HepG2 (cell line): ENCODE measurements around the gene CCDC177. TPM values are rescaled to one million over a fixed set of nuclear protein-coding genes. Genes with fewer than 3 reads are reported as not detected.

ENCODE experiments used
- ATAC-seq: fragments of 200-7000 bp; cut with Tn5 transposase; 3 replicates; pipeline ENCODE4 v1.9.1; 2020; ENCODE audit warnings: mild to moderate bottlenecking, moderate library complexity
- BruUV-seq: library from RNA; stranded (reverse); fragments of 400-500 nt; replicated peaks from 2 replicates; lab custom pipeline; 2021; lab: Mats Ljungman, UMichigan
- CTCF ChIA-PET: fragments of 300-600 bp; formaldehyde crosslinking; extraction: SDS; loops from one replicate; lab custom pipeline; 2021; ENCODE audit warnings: low total read pairs, inconsistent platforms, low intra/inter-chr PET ratio; lab: Yijun Ruan, JAX
- POLR2A ChIA-PET: fragments of 350-600 bp; sonication (Branson Sonifier 250); formaldehyde crosslinking; loops from one replicate; lab custom pipeline; 2020; ENCODE audit warnings: antibody characterized with exemption, inconsistent platforms; lab: Yijun Ruan, JAX
- DNase-seq: peaks from one replicate; pipeline ENCODE4 v3.0.0-alpha.2; 2015; ENCODE audit warnings: low spot score
- FAIRE-seq: peaks from 3 replicates; lab custom pipeline; 2011; peaks lifted over from hg19 to GRCh38; lab: Jason Lieb, UNC
- H2AFZ ChIP-seq: one replicate; pipeline ENCODE4 v1.6.1; 2011; ENCODE audit warnings: low read length, inconsistent platforms
- H3K27ac ChIP-seq: fragments of 300-600 bp; 3 replicates; pipeline ENCODE4 v1.8.0; 2011; ENCODE audit warnings: mixed run types, mild to moderate bottlenecking, mixed read lengths, low read length, inconsistent platforms; ENCODE audit not compliant: insufficient read depth; ENCODE audit errors: extremely low read length
- H3K27me3 ChIP-seq, 2 experiments: fragments of 200-600 bp in 1 of 2; 2 replicates in 1 of 2; 3 replicates in 1 of 2; pipeline versions ENCODE4 v1.6.0 to v1.8.0; 2011; ENCODE audit warnings: low read length in 2 of 2, mild to moderate bottlenecking in 2 of 2, moderate library complexity in 2 of 2, inconsistent platforms in 1 of 2; ENCODE audit not compliant: insufficient read depth in 2 of 2, control insufficient read depth in 1 of 2
- H3K36me3 ChIP-seq, 2 experiments: fragments of 200-600 bp in 1 of 2; replicated peaks in 1 of 2; 2 replicates in 1 of 2; 3 replicates in 1 of 2; pipeline versions ENCODE4 v1.5.1 to v1.8.0; 2011; ENCODE audit warnings: low read length in 2 of 2, inconsistent platforms in 1 of 2; ENCODE audit not compliant: insufficient read depth in 2 of 2, control insufficient read depth in 1 of 2
- H3K4me1 ChIP-seq: 2 replicates; pipeline ENCODE4 v1.5.1; 2012; ENCODE audit warnings: low read length, inconsistent platforms; ENCODE audit not compliant: insufficient read depth
- H3K4me2 ChIP-seq: 2 replicates; pipeline ENCODE4 v1.6.0; 2011; ENCODE audit warnings: low read depth, low read length, inconsistent platforms
- H3K4me3 ChIP-seq, 3 experiments: fragments of 200-600 bp in 1 of 3; sonication (generic), shearing (Covaris generic) in 1 of 3; replicated peaks in 1 of 3; 2 replicates each; pipeline ENCODE4 v1.5.1; 2011 to 2016; ENCODE audit warnings: low read length in 3 of 3, inconsistent platforms in 2 of 3, low read depth in 2 of 3, mild to moderate bottlenecking in 2 of 3, control low read depth in 1 of 3, mixed read lengths in 1 of 3; ENCODE audit not compliant: insufficient read depth in 1 of 3
- H3K79me2 ChIP-seq: one replicate; pipeline ENCODE4 v1.6.1; 2011; ENCODE audit warnings: low read length, inconsistent platforms; ENCODE audit not compliant: insufficient read depth
- H3K9ac ChIP-seq: 2 replicates; pipeline ENCODE4 v1.6.0; 2011; ENCODE audit warnings: mild to moderate bottlenecking, low read depth, low read length, inconsistent platforms; ENCODE audit not compliant: insufficient read depth
- H3K9me3 ChIP-seq: 2 replicates; pipeline ENCODE4 v1.5.1; 2012; ENCODE audit warnings: mild to moderate bottlenecking, low read length
- H4K20me1 ChIP-seq: 2 replicates; pipeline ENCODE4 v1.6.0; 2011; ENCODE audit warnings: inconsistent platforms, mild to moderate bottlenecking, low read length, moderate library complexity; ENCODE audit not compliant: insufficient read depth
- AHDC1 ChIP-seq: sonication (generic); formaldehyde crosslinking; IDR thresholded peaks from 2 replicates; pipeline ENCODE4 v1.5.1; 2020; ENCODE audit warnings: mild to moderate bottlenecking, missing genetic modification reagents, borderline replicate concordance
- ATF2 ChIP-seq: sonication (generic); formaldehyde crosslinking; IDR thresholded peaks from 2 replicates; pipeline ENCODE4 v1.4.0; 2020; ENCODE audit warnings: missing genetic modification reagents
- KLF15 ChIP-seq: sonication (generic); formaldehyde crosslinking; IDR thresholded peaks from 2 replicates; pipeline ENCODE4 v1.8.1; 2023; ENCODE audit warnings: borderline replicate concordance, mild to moderate bottlenecking, inconsistent platforms, missing genetic modification reagents, mixed read lengths
- TARDBP ChIP-seq: sonication (generic); formaldehyde crosslinking; IDR thresholded peaks from 2 replicates; pipeline ENCODE4 v1.8.0; 2022; ENCODE audit warnings: mild to moderate bottlenecking, missing genetic modification reagents
- ZNF274 ChIP-seq: sonication (generic); formaldehyde crosslinking; IDR thresholded peaks from 2 replicates; pipeline ENCODE4 v1.5.1; 2020; ENCODE audit warnings: mild to moderate bottlenecking, missing genetic modification reagents
- ZNF547 ChIP-seq: sonication (generic); formaldehyde crosslinking; IDR thresholded peaks from 2 replicates; pipeline ENCODE4 v1.5.1; 2020; ENCODE audit warnings: mild to moderate bottlenecking, missing genetic modification reagents
- WGBS: methylation state at CpG from one replicate; pipeline ENCODE4 v1.1.6; 2017; ENCODE audit warnings: low lambda C conversion rate; 5-methylcytosine and 5-hydroxymethylcytosine counted together
- in situ Hi-C: cut with HindIII; loops from 2 replicates; pipeline ENCODE4 v1.10.0; 2017; ENCODE audit warnings: low pct_unique_long_range_greater_than_20kb; ENCODE audit not compliant: extremely low pct_ligation_motif_present
- intact Hi-C: fragments of 100-400 bp; cut with micrococcal nuclease; formaldehyde crosslinking; loops from one replicate; pipeline ENCODE4 v1.10.0; 2022; ENCODE audit not compliant: unreplicated experiment
- polyA plus RNA-seq, 8 experiments: library from polyadenylated mRNA; depleted of rRNA in 3 of 8; stranded (reverse) in 7 of 8; unstranded in 1 of 8; fragments of >200 nt; fragmentation: Illumina TruSeq in 4 of 8; extraction: Trizol in 4 of 8; gene quantifications; 2 replicates each; pipeline versions ENCODE4 v1.2.1 to v1.2.3, GENCODE V29; 2011 to 2016; ENCODE audit warnings: low read depth in 4 of 8, missing spikeins in 1 of 8, mixed read lengths in 1 of 8; ENCODE audit not compliant: insufficient read depth in 1 of 8
- total RNA-seq, 5 experiments: library from RNA; depleted of rRNA; stranded (reverse); fragments of >200 nt; fragmentation: Illumina TruSeq; extraction: Trizol; gene quantifications; 2 replicates each; pipeline ENCODE4 v1.2.3, GENCODE V29; 2016; ENCODE audit warnings: low read depth in 1 of 5
- TF ChIP-seq, protein P1 (sequence below): sonication (generic); formaldehyde crosslinking; IDR thresholded peaks from 2 replicates; pipeline ENCODE4 v1.5.0; 2020; ENCODE audit warnings: missing genetic modification reagents, mild to moderate bottlenecking, borderline replicate concordance
- TF ChIP-seq, protein P2 (sequence below): sonication (generic); formaldehyde crosslinking; conservative IDR thresholded peaks from 2 replicates; pipeline ENCODE4 v1.8.0; 2022; ENCODE audit warnings: mild to moderate bottlenecking, moderate library complexity, missing genetic modification reagents

Gene CCDC177
- total and polyA plus RNA-seq, 2 of the 13 experiments (the other 11 are each of a cell fraction or from before 2014, with no cell fraction given), result not detected

DNA sequence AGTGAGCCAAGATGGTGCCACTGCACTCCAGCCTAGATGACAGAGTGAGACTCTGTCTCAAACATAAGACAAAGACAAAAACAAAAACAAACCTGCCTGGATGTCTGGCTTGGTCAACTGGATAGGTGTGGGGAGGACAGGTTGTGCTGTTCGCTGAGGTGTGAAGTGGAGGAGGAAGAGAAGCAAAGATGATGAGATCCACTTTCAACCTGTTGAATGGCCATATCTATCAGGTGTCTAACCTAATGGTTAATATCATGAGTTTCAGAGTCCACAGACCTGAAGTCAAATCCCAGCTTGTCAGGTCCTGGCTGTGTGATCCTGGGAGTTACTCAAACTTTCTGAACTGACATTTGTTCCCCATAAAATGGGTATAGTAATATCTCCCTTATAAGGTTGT is 9.7 kb upstream of the CCDC177 start:
- ATAC-seq, result no peak
- ChIA-PET CTCF (interaction anchor here (1.1 to 2.6 kb wide), 4 partner anchors 15 to 143 kb away, joined by 4 to 34 read pairs (median 4); no protein-coding TSS in a partner anchor), POLR2A (no interaction called here)
- H3K4me3 ChIP-seq, result no peak overlapping the region
- H2AFZ ChIP-seq, result no peak overlapping the region
- in situ Hi-C loops, result loop anchor here (10.0 to 25.0 kb wide), 3 partner anchors 140 to 728 kb away; no protein-coding TSS in a partner anchor
- intact Hi-C loops, result no loop called here
- H3K4me1 ChIP-seq, result peaks cover 13% of the 10 kb centered on the region
- H3K27ac ChIP-seq, result no peak overlapping the region
- no peak for DNase-seq
- H3K9me3 ChIP-seq, result no peaks in the 10 kb centered on the region
- H3K9ac ChIP-seq, result no peak overlapping the region
- H4K20me1 ChIP-seq, result no peaks in the 10 kb centered on the region
- H3K79me2 ChIP-seq, result no peaks in the 10 kb centered on the region
- no peak for FAIRE-seq
- no peak overlapping the region for H3K4me2 ChIP-seq
- no peaks in the 10 kb centered on the region for H3K36me3 ChIP-seq
- 56% methylated on average over 1 of the region's 1 CpG for WGBS
- 0 out of 5 replicates have a peak, but pooled peaks cover 0 to 1% of the 10 kb centered on the region in 2 experiments for H3K27me3 ChIP-seq
- no TSS peak for BruUV-seq
- TF ChIP-seq, protein P1, sequence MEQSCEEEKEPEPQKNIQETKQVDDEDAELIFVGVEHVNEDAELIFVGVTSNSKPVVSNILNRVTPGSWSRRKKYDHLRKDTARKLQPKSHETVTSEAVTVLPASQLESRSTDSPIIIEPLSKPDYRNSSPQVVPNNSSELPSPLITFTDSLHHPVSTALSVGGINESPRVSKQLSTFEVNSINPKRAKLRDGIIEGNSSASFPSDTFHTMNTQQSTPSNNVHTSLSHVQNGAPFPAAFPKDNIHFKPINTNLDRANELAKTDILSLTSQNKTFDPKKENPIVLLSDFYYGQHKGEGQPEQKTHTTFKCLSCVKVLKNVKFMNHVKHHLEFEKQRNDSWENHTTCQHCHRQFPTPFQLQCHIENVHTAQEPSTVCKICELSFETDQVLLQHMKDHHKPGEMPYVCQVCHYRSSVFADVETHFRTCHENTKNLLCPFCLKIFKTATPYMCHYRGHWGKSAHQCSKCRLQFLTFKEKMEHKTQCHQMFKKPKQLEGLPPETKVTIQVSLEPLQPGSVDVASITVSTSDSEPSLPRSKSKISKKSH (CRISPR knock-in tag), result no peak
- no peak for TF ChIP-seq KLF15
- TF ChIP-seq ZNF547 (CRISPR knock-in tag), result no peak
- no peak for TF ChIP-seq ZNF274 (CRISPR knock-in tag)
- TF ChIP-seq, protein P2, sequence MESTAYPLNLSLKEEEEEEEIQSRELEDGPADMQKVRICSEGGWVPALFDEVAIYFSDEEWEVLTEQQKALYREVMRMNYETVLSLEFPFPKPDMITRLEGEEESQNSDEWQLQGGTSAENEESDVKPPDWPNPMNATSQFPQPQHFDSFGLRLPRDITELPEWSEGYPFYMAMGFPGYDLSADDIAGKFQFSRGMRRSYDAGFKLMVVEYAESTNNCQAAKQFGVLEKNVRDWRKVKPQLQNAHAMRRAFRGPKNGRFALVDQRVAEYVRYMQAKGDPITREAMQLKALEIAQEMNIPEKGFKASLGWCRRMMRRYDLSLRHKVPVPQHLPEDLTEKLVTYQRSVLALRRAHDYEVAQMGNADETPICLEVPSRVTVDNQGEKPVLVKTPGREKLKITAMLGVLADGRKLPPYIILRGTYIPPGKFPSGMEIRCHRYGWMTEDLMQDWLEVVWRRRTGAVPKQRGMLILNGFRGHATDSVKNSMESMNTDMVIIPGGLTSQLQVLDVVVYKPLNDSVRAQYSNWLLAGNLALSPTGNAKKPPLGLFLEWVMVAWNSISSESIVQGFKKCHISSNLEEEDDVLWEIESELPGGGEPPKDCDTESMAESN, result no peak
- TF ChIP-seq ATF2 (CRISPR knock-in tag), result no peak
- no peak for TF ChIP-seq AHDC1 (CRISPR knock-in tag)
- TF ChIP-seq TARDBP (CRISPR knock-in tag), result no peak
